ENCODE results near the gene TBX4. TPM values are rescaled to one million over a fixed set of nuclear protein-coding genes. Genes with fewer than 3 reads are reported as not detected.
A peak's percentile ranks its signal among the peaks of the same experiment; 100 is the strongest.

Gene TBX4
- polyA plus RNA-seq, 1 donor from 2014 or later, result not detected

- peaks cover 0 to 2% (median 1%) of the 10 kb centered on the region in 3 donors for H3K9me3 Mint-ChIP-seq
- H3K27me3 Mint-ChIP-seq, result peaks cover 52% of the 10 kb centered on the region
- H3K4me1 Mint-ChIP-seq, result peaks cover 4 to 17% (median 7%) of the 10 kb centered on the region in 3 donors
- H3K4me3 Mint-ChIP-seq, result peak overlapping the region in 1 of 4 donors; percentile 23
- peaks cover 4% of the 10 kb centered on the region for H3K36me3 Mint-ChIP-seq
- H3K27ac Mint-ChIP-seq, result no peak overlapping the region
Observed at GRCh38 chr17:61451538-61452300, 503 bp upstream of the TBX4 start.

DNA sequence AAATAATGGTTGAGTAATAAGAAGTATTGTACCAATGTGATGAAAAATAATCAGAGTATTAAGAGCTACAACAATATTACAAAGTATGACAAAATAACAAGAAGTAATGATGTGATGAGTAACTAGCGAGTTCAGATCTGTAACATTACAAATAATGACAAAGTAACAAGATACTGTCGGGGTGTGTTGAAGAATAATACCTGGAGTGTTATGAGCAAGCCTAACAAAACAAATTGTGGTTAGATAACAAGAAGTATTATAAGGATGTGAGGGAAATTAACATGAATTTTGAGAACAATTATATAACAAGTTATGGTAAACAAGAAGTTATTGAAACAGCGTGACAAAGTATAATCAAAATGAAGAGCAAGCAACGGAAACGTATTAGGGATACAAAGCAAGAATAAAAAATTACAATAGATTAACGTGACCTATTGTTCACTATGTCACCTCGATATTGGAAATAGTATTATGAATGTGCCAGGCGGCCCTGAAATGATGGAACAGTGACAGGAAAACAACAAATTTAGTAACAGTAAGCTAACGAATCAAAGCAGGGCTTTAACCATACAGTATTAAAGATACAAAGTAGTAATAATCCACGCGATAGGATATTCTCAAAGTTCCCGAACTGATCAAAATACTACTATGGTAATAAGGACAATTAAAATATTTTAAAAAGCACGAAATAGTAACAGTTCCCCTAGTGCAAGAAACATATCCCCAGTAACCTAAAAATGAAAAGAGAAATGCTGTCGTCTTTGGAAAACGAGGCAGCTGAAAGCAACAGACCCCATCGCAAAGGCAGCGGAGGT lies 1.6 kb downstream of the TBX4 start:
- Mint-ChIP-seq H3K9me3 (peaks cover 0 to 5% (median 2%) of the 10 kb centered on the region in 3 donors), H3K36me3 (peaks cover 4% of the 10 kb centered on the region), H3K4me1 (peaks cover 15 to 29% (median 20%) of the 10 kb centered on the region in 3 donors), H3K4me3 (peak overlapping the region; percentile 9 to 78 (median 59)), H3K27ac (peak overlapping the region; percentile 12 to 47 (median 41)), H3K27me3 (peaks cover 66% of the 10 kb centered on the region)

DNA sequence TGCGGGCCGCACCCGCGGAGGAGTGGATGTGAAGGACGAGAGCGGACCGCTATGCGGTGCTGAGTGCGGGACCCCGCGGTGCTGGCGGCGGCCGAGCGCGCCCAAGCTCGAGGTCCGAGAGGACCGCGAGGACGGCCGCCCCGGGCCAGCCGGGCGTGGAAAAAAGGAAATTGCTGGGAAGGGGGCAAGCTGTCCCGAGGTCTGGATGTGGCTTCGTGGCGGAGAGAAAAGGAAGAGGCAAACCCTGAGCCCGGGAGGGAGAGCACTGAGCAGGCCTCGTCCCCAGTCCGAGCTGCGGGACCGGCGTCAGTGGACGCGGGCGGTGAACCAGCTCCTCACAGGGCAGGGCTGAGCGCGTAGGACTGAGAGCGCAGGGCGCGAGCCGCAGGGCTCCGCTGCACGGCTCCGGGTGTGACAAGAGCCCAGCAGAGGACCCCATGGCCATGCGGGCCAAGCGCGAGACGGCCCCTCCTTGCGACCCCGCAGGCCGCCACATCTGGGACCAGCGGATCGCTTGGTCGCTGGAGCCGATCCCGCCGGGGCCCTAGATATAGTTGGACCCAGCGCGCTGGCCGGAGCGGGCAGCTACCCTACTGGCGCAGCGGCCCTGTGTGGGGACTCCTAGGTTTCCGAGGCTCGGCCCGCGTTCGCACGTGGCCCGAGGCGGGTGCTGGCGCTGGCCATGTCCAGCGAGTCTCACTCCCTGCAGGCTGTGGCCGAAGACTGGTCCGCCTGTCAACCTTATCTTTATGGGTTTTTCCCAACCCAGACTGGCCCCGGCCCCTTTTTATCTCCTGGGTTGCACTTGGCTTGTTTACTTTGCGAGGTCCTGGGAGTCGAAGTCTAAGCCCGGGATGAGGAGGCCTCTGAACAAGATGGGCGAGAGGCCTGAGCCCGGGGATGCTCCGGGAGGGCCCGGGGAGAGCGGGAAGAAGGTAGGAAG lies 2.4 kb downstream of the TBX4 start:
- peak overlapping the region; percentile 9 to 78 (median 59) for H3K4me3 Mint-ChIP-seq
- peaks cover 67% of the 10 kb centered on the region for H3K27me3 Mint-ChIP-seq
- H3K9me3 Mint-ChIP-seq, result peaks cover 0 to 5% (median 2%) of the 10 kb centered on the region in 3 donors
- H3K27ac Mint-ChIP-seq, result peak overlapping the region in 2 of 3 donors; percentile 41 to 47
- peaks cover 4% of the 10 kb centered on the region for H3K36me3 Mint-ChIP-seq
- peaks cover 15 to 31% (median 22%) of the 10 kb centered on the region in 3 donors for H3K4me1 Mint-ChIP-seq

DNA sequence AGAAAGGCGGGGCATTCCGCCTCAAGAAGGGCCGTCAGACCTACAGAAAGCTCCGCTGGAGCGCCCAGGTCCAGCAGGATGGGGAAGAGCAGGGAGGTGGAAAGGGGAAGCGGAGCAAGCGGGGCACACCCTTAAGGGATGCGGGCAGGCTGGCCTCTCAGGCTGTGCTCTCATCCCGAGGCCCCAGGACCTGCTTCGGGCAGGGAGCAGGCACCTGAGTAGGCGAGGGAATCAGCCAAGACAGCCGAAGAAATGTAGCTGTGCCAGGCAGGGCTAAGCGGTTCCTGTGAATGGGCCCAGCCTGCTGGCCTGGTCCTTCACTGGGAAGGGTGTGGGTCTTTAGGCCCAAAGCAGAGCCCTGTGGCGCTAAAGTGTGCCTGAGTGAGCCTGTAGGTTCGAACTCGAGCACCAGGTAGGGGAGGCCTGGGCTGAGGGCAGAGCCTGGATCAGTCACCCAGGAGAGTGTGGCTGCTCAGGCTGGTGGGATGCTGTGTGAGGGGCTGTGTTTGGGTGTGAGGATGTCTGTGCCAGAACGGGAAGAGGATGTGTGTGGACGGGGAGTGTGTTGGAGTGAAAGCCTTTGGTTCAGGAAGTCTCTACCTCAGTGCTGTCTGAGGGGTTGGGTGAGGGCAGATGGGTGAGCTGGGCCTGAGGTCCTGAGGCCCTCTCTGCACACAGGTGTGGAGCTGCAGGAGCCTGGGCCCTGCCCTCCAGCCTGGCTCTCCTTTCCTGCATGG lies 3.3 kb downstream of the TBX4 start:
- Mint-ChIP-seq H3K36me3 (peaks cover 2% of the 10 kb centered on the region), H3K27me3 (peaks cover 70% of the 10 kb centered on the region), H3K4me1 (peaks cover 15 to 31% (median 22%) of the 10 kb centered on the region in 3 donors), H3K27ac (peak overlapping the region in 1 of 3 donors; percentile 11), H3K9me3 (peaks cover 0 to 5% (median 2%) of the 10 kb centered on the region in 3 donors), H3K4me3 (peak overlapping the region in 3 of 4 donors; percentile 33 to 64 (median 41))

GRCh38 chr17:61456061-61456681 lies 3.9 kb downstream of the TBX4 start:
- Mint-ChIP-seq H3K9me3 (peaks cover 0 to 5% (median 2%) of the 10 kb centered on the region in 3 donors), H3K36me3 (peaks cover 2% of the 10 kb centered on the region), H3K4me3 (peak overlapping the region in 2 of 4 donors; percentile 25 to 64), H3K27ac (peak overlapping the region in 1 of 3 donors; percentile 11), H3K27me3 (peaks cover 70% of the 10 kb centered on the region), H3K4me1 (peaks cover 15 to 31% (median 20%) of the 10 kb centered on the region in 3 donors)

DNA sequence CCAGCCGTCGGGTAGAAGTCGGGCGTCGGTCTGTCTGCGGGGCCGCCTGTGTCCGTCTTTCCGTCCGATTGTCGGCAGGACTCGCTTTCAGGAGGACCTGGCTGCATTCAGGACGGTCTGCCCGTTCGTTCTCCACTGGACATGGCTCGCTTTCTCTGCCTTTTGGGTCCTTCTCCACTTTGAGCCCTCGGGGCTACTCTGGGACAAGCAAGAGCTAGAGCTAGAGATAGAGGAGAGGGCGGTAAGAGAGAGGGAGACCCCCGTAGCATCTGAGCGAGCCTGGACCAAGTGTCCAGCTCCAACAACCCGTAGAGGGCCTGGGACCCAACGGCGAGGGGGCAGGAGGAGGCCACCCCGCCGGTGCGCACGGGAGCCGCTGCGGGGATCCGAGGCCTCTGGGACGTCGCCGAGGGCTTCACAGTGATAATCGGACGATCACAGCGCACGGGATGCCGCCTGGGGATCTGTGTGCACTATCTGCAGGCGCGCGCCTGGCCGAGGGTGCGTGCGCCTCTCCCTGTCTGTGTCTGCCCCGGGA lies 4.5 kb downstream of the TBX4 start:
- Mint-ChIP-seq H3K9me3 (peaks cover 0 to 5% (median 2%) of the 10 kb centered on the region in 3 donors), H3K36me3 (peaks cover 2% of the 10 kb centered on the region), H3K4me3 (peak overlapping the region; percentile 74 to 88 (median 82)), H3K27me3 (peaks cover 74% of the 10 kb centered on the region), H3K4me1 (peaks cover 17 to 31% (median 24%) of the 10 kb centered on the region in 3 donors), H3K27ac (peak overlapping the region in 1 of 3 donors; percentile 73)

- peak overlapping the region in 2 of 3 donors; percentile 53 to 73 for H3K27ac Mint-ChIP-seq
- H3K27me3 Mint-ChIP-seq, result peaks cover 77% of the 10 kb centered on the region
- H3K36me3 Mint-ChIP-seq, result peaks cover 2% of the 10 kb centered on the region
- H3K4me3 Mint-ChIP-seq, result peak overlapping the region; percentile 74 to 88 (median 82)
- peaks cover 0 to 5% (median 2%) of the 10 kb centered on the region in 3 donors for H3K9me3 Mint-ChIP-seq
- H3K4me1 Mint-ChIP-seq, result peaks cover 17 to 31% (median 26%) of the 10 kb centered on the region in 3 donors
Observed at GRCh38 chr17:61457226-61457983, 5.2 kb downstream of the TBX4 start.

DNA sequence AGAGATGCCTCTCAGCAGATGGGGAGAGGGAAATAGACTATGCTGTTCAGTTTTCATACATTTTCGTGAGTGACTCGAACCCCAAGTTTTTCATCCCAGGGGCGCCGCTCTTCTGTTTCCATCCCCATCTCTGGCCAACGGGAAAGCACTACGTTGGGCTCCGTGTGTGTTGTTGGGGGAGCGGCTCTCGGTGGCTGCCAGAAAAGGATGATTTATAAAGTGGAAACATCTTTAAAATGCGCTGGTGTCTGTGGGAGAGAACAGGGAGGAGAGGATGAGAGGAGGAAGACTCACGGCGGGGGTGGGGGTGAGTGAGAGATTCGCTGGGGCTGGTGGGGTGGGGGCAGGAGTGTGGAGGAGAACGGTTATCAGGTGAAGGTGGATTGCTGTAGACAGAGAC lies 5.8 kb downstream of the TBX4 start:
- peak overlapping the region; percentile 35 to 77 (median 55) for H3K4me3 Mint-ChIP-seq
- peak overlapping the region in 2 of 3 donors; percentile 20 to 53 for H3K27ac Mint-ChIP-seq
- H3K27me3 Mint-ChIP-seq, result peaks cover 76% of the 10 kb centered on the region
- H3K4me1 Mint-ChIP-seq, result peaks cover 17 to 28% (median 26%) of the 10 kb centered on the region in 3 donors
- H3K9me3 Mint-ChIP-seq, result peaks cover 0 to 5% (median 2%) of the 10 kb centered on the region in 3 donors
- H3K36me3 Mint-ChIP-seq, result peaks cover 3% of the 10 kb centered on the region

GRCh38 chr17:61458421-61459141 lies 6.4 kb downstream of the TBX4 start:
- peak overlapping the region in 2 of 4 donors; percentile 28 to 57 for H3K4me3 Mint-ChIP-seq
- H3K4me1 Mint-ChIP-seq, result peaks cover 17 to 28% (median 22%) of the 10 kb centered on the region in 3 donors
- H3K27ac Mint-ChIP-seq, result peak overlapping the region in 2 of 3 donors; percentile 4 to 20
- H3K27me3 Mint-ChIP-seq, result peaks cover 72% of the 10 kb centered on the region
- peaks cover 3% of the 10 kb centered on the region for H3K36me3 Mint-ChIP-seq
- H3K9me3 Mint-ChIP-seq, result peaks cover 0 to 5% (median under 1%) of the 10 kb centered on the region in 3 donors

DNA sequence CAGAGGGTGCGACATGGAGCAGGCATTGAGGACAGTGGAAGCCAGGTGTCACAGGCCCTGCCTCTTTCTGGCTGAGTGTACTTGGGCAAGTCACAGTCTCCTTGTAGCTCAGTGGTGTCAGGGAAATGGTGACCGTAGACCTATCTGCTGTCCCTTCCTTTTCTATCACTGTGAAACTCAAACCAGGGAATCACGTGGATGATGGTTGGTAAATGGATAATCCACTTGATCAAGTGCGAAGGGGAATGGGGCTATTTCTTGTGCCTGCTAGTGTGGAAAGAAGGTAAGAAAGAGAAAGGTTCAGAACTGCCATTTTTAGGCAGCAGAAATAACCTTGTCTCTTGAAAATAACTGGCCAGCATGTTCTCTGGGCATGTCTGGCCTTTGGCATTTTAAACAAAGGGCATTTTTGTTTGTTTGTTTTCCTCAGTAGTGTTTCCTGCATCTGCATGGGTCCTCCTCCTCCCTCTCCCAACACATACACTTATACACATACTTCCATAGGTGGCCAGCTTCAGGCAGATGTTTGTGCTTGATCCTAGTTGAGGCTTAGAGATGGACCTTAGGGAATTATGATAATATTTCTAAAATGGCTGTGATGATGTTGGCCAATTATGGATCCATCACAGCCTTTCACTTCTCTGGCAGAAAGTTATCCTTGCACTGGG lies 7.1 kb downstream of the TBX4 start:
- peaks cover 15 to 23% (median 15%) of the 10 kb centered on the region in 3 donors for H3K4me1 Mint-ChIP-seq

DNA sequence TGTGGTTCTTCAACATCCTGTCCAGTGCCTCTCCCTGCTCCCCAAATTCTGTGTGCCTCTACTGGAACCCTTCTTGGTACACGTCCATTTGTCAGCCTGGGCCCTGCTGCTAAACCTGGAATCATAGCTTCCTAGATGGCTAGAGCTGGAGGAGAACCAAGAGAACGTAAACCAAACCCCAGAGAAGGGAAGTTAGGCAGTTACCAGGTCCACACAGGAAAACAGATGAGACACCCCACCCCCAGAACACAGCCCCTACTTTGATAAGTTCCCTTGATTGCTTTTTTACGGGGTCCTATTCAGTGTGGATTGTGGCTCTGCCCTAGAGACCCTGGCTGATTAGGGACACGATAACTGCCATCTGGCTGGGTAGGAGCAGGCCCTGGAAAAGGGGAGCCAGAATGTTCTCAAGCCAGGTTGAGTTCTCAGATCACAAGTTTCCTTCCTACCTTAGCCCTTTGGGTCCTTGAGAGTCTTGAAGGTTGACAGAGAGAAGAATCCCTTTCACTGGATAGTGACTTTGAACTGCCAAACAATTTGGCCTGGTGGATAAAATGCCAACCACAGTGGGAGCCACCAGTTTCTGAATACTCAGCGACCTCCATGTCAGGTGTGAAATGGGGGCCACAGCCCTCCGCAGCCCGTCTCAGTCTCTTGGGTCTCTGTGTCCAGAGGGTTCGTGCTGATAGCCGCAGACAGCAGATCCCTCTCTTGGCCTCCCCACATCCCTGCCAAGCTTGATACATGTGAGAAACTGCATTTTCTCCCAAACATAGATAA lies 7.9 kb downstream of the TBX4 start:
- Mint-ChIP-seq H3K27me3 (peaks cover 63% of the 10 kb centered on the region), H3K36me3 (peaks cover 1% of the 10 kb centered on the region), H3K9me3 (peaks cover 0 to 3% (median 0%) of the 10 kb centered on the region in 3 donors), H3K27ac (no peak overlapping the region), H3K4me1 (peaks cover 14 to 23% (median 14%) of the 10 kb centered on the region in 3 donors), H3K4me3 (peak overlapping the region in 1 of 4 donors; percentile 36)

More for the DNA sequence above, 7.1 kb downstream of the TBX4 start:
- peak overlapping the region in 1 of 3 donors; percentile 20 for H3K27ac Mint-ChIP-seq
- peaks cover 0 to 5% (median 0%) of the 10 kb centered on the region in 3 donors for H3K9me3 Mint-ChIP-seq
- H3K36me3 Mint-ChIP-seq, result peaks cover 1% of the 10 kb centered on the region
- peaks cover 66% of the 10 kb centered on the region for H3K27me3 Mint-ChIP-seq
- H3K4me3 Mint-ChIP-seq, result peak overlapping the region in 1 of 4 donors; percentile 39

All from IgD-negative memory B cell (primary cell).